Psoas muscle (tissue), 8 donors: ENCODE measurements around the gene KCNE4. TPM values are rescaled to one million over a fixed set of nuclear protein-coding genes. Genes with fewer than 3 reads are reported as not detected.

Source experiments
- ATAC-seq, 4 donors: fragments of 200-7000 bp; cut with Tn5 transposase; one replicate each; pipeline ENCODE4 v1.9.1; 2020; ENCODE audit warnings: moderate library complexity in 3 of 4, mild to moderate bottlenecking in 2 of 4
- DNase-seq, 2 donors: peaks; one replicate each; pipeline ENCODE4 v3.0.0-alpha.2; 2020
- H3K27ac ChIP-seq: fragments of 200-600 bp; one replicate; pipeline ENCODE4 v1.8.0; 2022
- H3K27me3 ChIP-seq, 3 donors: fragments of 200-600 bp in 1 of 3; one replicate each; pipeline versions ENCODE4 v1.6.1 to v1.8.0; 2013 to 2022; ENCODE audit warnings: low read length in 2 of 3, mild to moderate bottlenecking in 2 of 3, moderate library complexity in 1 of 3; ENCODE audit not compliant: insufficient read depth in 3 of 3
- H3K36me3 ChIP-seq, 2 donors: fragments of 200-600 bp in 1 of 2; one replicate each; pipeline versions ENCODE4 v1.6.1 to v1.8.0; 2013 to 2022; ENCODE audit warnings: low read depth in 1 of 2, mild to moderate bottlenecking in 1 of 2, moderate library complexity in 1 of 2; ENCODE audit not compliant: insufficient read depth in 1 of 2
- H3K4me1 ChIP-seq: fragments of 200-600 bp; one replicate; pipeline ENCODE4 v1.8.0; 2022
- H3K4me3 ChIP-seq: fragments of 200-600 bp; one replicate; pipeline ENCODE4 v1.8.0; 2022; ENCODE audit warnings: mild to moderate bottlenecking
- H3K9me3 ChIP-seq: fragments of 200-600 bp; one replicate; pipeline ENCODE4 v1.8.0; 2022
- CTCF ChIP-seq: fragments of 200-600 bp; IDR thresholded peaks from one replicate; pipeline ENCODE4 v1.8.0; 2022; ENCODE audit warnings: antibody characterized with exemption
- WGBS, 3 donors: extraction: QIAGEN DNeasy Blood & Tissue Kit; methylation state at CpG; one replicate each; pipeline versions ENCODE4 v1.1.6 to v1.1.7; 2013; 5-methylcytosine and 5-hydroxymethylcytosine counted together
- intact Hi-C, 2 donors: fragments of 100-400 bp; cut with DNase I; formaldehyde crosslinking; loops; one replicate each; pipeline versions ENCODE4 v1.11.0 to v1.14.2; 2022
- polyA plus RNA-seq, 3 donors: library from polyadenylated mRNA; stranded (reverse); fragments of 200-250 nt; gene quantifications; one replicate each; pipeline ENCODE4 v1.2.3, GENCODE V29; 2013
- total RNA-seq, 4 donors: library from RNA; stranded (reverse); fragmentation: NEBNext Ultra II Directional in 2 of 4; extraction: Animal tissue kit (Norgen Biotek cat#: 25700) in 2 of 4; gene quantifications; one replicate each; pipeline versions ENCODE4 v1.2.1 to v1.2.4, GENCODE V29; 2021 to 2023
- donor health status: healthy with polysubstance abuse.
- donor health status: DM: no; HTN: no; CAD: no; lungs with moderate emphysema.
- donor health status: Bipolar disorder and iron deficiency.
- donor health status: healthy.
- donor health status: DM: yes; HTN: yes; CAD: no.
- donor health status: DM: no; HTN: no; CAD: no.
- donor health status: DM: no; HTN: no; CAD: no.
- donor health status: DM: yes; HTN: yes; CAD: no.

KCNE4 gene
- total and polyA plus RNA-seq, 7 donors, result 0.34 to 1.7 (median 0.84) TPM

GRCh38 chr2:223072826-223073225, 20.8 kb downstream of the KCNE4 start:
- ATAC-seq (no peak), DNase-seq (no peak)
- Histone ChIP-seq H3K4me1 (no peaks in the 10 kb centered on the region), H3K9me3 (no peaks in the 10 kb centered on the region), H3K27ac (no peak overlapping the region), H3K4me3 (no peak overlapping the region), H3K36me3 (no peaks in the 10 kb centered on the region), H3K27me3 (no peaks in the 10 kb centered on the region)
- intact Hi-C loops, result no loop called here
- whole genome bisulfite sequencing, 3 donors, result 91 to 96% (median 95%) methylated on average over 3 of the region's 3 CpGs
- TF ChIP-seq CTCF, result no peak

GRCh38 chr2:223075301-223076270, 23.6 kb downstream of the KCNE4 start:
- WGBS, 3 donors, result 76 to 90% (median 83%) methylated on average over 6 of the region's 6 CpGs
- TF ChIP-seq CTCF, result no peak
- ATAC-seq, result no peak
- Histone ChIP-seq H3K36me3 (no peaks in the 10 kb centered on the region), H3K4me3 (no peak overlapping the region), H3K9me3 (no peaks in the 10 kb centered on the region), H3K27ac (no peak overlapping the region), H3K27me3 (no peaks in the 10 kb centered on the region), H3K4me1 (no peaks in the 10 kb centered on the region)
- DNase-seq, result no peak
- intact Hi-C loops, result no loop called here

- WGBS, 3 donors, result 49 to 57% (median 50%) methylated on average over 6 of the region's 6 CpGs
- no peak for ATAC-seq
- Histone ChIP-seq H3K4me3 (no peak overlapping the region), H3K27me3 (no peaks in the 10 kb centered on the region), H3K4me1 (no peaks in the 10 kb centered on the region), H3K9me3 (no peaks in the 10 kb centered on the region), H3K27ac (no peak overlapping the region), H3K36me3 (no peaks in the 10 kb centered on the region)
- intact Hi-C loops, result no loop called here
- no peak for TF ChIP-seq CTCF
- no peak for DNase-seq
Measured at GRCh38 chr2:223076573-223076972, 24.6 kb downstream of the KCNE4 start.

- WGBS, 3 donors, result 90 to 95% (median 94%) methylated on average over 1 of the region's 1 CpG
- Histone ChIP-seq H3K4me1 (no peaks in the 10 kb centered on the region), H3K36me3 (no peaks in the 10 kb centered on the region), H3K27ac (no peak overlapping the region), H3K4me3 (no peak overlapping the region), H3K9me3 (no peaks in the 10 kb centered on the region), H3K27me3 (no peaks in the 10 kb centered on the region)
- no peak for DNase-seq
- TF ChIP-seq CTCF, result no peak
- intact Hi-C loops, result no loop called here
- no peak for ATAC-seq
Measured at GRCh38 chr2:223078482-223078881, 26.5 kb downstream of the KCNE4 start.
